C4-2B (cell line): ENCODE results near the gene TMEM11.
"Not testable (repeated sequence)": the region's sequence is repeated elsewhere in the genome, so short reads cannot be mapped to it uniquely, and the experiment has no call there.

ENCODE experiments used
- H3K27ac ChIP-seq: fragments of 450-650 bp; 2 replicates; pipeline ENCODE4 v1.5.1; 2017
- CTCF ChIP-seq: fragments of 450-650 bp; conservative IDR thresholded peaks from 2 replicates; pipeline ENCODE4 v1.5.1; 2017; ENCODE audit warnings: mild to moderate bottlenecking
- ZFX ChIP-seq: fragments of 450-650 bp; IDR thresholded peaks from 2 replicates; pipeline ENCODE4 v1.6.1; 2017

The TMEM11 gene

GRCh38 chr17:21228111-21228510, 14.2 kb upstream of the TMEM11 start:
- TF ChIP-seq ZFX (no peak), CTCF (no peak)
- no peak overlapping the region for H3K27ac ChIP-seq

GRCh38 chr17:21227277-21227676, 13.3 kb upstream of the TMEM11 start:
- not testable (repeated sequence) for H3K27ac ChIP-seq

- TF ChIP-seq ZFX (no peak), CTCF (no peak)
- H3K27ac ChIP-seq, result no peak overlapping the region
These were observed 9.1 kb upstream of the TMEM11 start for GRCh38 chr17:21223086-21223485.

GRCh38 chr17:21218831-21219380, 4.9 kb upstream of the TMEM11 start:
- TF ChIP-seq CTCF (no peak), ZFX (no peak)
- peak overlapping the region; percentile 41 for H3K27ac ChIP-seq

GRCh38 chr17:21218101-21218500, 4.1 kb upstream of the TMEM11 start:
- peak overlapping the region; percentile 34 for H3K27ac ChIP-seq
- TF ChIP-seq ZFX, result no peak
- TF ChIP-seq CTCF, result no peak

GRCh38 chr17:21217346-21217745, 3.4 kb upstream of the TMEM11 start:
- H3K27ac ChIP-seq, result peak overlapping the region; percentile 34; the same call in 1 of the 2 replicates
- no peak for TF ChIP-seq CTCF
- TF ChIP-seq ZFX, result no peak

GRCh38 chr17:21215935-21216334, 2.0 kb upstream of the TMEM11 start:
- TF ChIP-seq CTCF (no peak), ZFX (no peak)
- H3K27ac ChIP-seq, result no peak overlapping the region

- TF ChIP-seq CTCF (no peak), ZFX (peak; percentile 67; the same call in 1 of the 2 replicates)
- H3K27ac ChIP-seq, result peak overlapping the region; percentile 100
These were observed 998 bp upstream of the TMEM11 start for GRCh38 chr17:21214777-21215541.
